ENCODE results near the gene DENND2A.

Gene DENND2A

DNA sequence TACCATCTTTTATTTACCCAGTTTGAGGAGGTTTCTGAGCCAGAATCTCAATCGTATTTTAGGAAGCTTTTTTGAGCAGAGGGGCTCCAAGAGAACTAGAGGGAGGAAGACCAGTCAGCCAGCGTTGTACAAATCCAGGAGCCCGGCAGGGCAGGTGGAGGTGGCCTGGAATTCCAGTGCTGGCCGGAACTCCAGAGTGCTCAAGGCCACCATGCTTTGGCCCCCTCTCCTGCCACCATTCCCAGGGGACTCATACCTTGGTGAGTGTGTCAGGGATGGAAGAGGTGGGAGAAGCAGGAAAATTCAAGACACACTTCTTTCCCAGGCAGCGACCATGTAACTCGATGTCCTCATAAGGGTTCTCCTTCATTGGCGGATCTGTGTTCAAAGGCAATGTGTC lies 55.3 kb downstream of the DENND2A start:
- no peaks in the 10 kb centered on the region for H3K4me1 ChIP-seq
- intact Hi-C loops (cut with DNase I; ENCODE audit: low total_unique reads): no loop called here
- H3K27me3 ChIP-seq: no peaks in the 10 kb centered on the region
- no peak overlapping the region for H3K27ac ChIP-seq
- H3K9me3 ChIP-seq: no peaks in the 10 kb centered on the region
- no peak for TF ChIP-seq CTCF (IDR thresholded peaks at IDR 0.05)
- no peaks in the 10 kb centered on the region for H3K36me3 ChIP-seq
- DNase-seq: no peak
- H3K4me3 ChIP-seq: no peak overlapping the region

DNA sequence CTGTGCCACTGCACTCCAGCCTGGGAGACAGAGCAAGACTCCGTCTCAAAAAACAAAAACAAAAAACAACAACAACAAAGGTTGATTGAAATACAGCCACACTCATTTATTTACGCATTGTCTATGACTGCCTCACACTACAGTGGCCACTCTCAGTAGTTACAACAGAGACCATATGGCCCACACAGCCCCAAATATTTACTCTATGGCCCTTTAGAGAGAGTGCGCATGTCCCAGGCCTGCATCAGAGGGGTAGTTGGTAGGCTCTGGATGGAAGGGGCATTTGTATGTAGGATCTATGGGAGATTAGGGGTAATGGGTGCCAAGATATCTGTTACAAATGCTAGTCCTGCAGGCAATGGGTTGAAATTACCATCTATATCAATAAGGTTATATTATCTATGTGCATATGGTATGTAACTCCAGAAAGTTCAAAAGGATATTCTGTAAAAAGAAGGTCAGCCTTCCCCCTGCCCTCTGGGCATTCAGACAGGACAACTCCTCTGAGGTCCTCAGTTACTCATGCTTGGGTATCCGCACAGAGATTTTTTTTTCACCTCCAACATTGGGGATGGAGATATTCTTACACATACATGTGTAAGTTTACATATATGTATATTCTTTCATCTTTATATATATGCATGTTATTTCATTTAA lies 56.3 kb downstream of the DENND2A start:
- no peaks in the 10 kb centered on the region for H3K36me3 ChIP-seq
- intact Hi-C loops (cut with DNase I; ENCODE audit: low total_unique reads): no loop called here
- no peak for TF ChIP-seq CTCF (IDR thresholded peaks at IDR 0.05)
- no peaks in the 10 kb centered on the region for H3K9me3 ChIP-seq
- H3K4me3 ChIP-seq: no peak overlapping the region
- H3K27me3 ChIP-seq: no peaks in the 10 kb centered on the region
- H3K27ac ChIP-seq: no peak overlapping the region
- DNase-seq: no peak
- H3K4me1 ChIP-seq: no peaks in the 10 kb centered on the region

GRCh38 chr7:140581411-140581810 lies 59.2 kb downstream of the DENND2A start:
- Histone ChIP-seq H3K27ac (no peak overlapping the region), H3K9me3 (no peaks in the 10 kb centered on the region), H3K27me3 (no peaks in the 10 kb centered on the region), H3K36me3 (no peaks in the 10 kb centered on the region), H3K4me3 (no peak overlapping the region), H3K4me1 (no peaks in the 10 kb centered on the region)
- TF ChIP-seq CTCF (IDR thresholded peaks at IDR 0.05): no peak
- DNase-seq: no peak
- intact Hi-C loops (cut with DNase I; ENCODE audit: low total_unique reads): no loop called here

GRCh38 chr7:140577651-140578050 lies 63.0 kb downstream of the DENND2A start:
- H3K27me3 ChIP-seq: no peaks in the 10 kb centered on the region
- no peaks in the 10 kb centered on the region for H3K4me1 ChIP-seq
- DNase-seq: no peak
- H3K27ac ChIP-seq: no peak overlapping the region
- no peak overlapping the region for H3K4me3 ChIP-seq
- H3K36me3 ChIP-seq: no peaks in the 10 kb centered on the region
- intact Hi-C loops (cut with DNase I; ENCODE audit: low total_unique reads): no loop called here
- H3K9me3 ChIP-seq: no peaks in the 10 kb centered on the region
- TF ChIP-seq CTCF (IDR thresholded peaks at IDR 0.05): no peak

- intact Hi-C loops (cut with DNase I; ENCODE audit: low total_unique reads): no loop called here
- TF ChIP-seq CTCF (IDR thresholded peaks at IDR 0.05): no peak
- Histone ChIP-seq H3K4me1 (no peaks in the 10 kb centered on the region), H3K36me3 (no peaks in the 10 kb centered on the region), H3K9me3 (no peaks in the 10 kb centered on the region), H3K27me3 (no peaks in the 10 kb centered on the region), H3K4me3 (no peak overlapping the region), H3K27ac (no peak overlapping the region)
- DNase-seq: no peak
Measured at GRCh38 chr7:140576589-140576988, 64.0 kb downstream of the DENND2A start.
